Endothelial cell of umbilical vein (primary cell): Measurements from ENCODE around the gene PTPN14. TPM values are rescaled to one million over a fixed set of nuclear protein-coding genes. Genes with fewer than 3 reads are reported as not detected.

Source experiments
- BruUV-seq: library from RNA; stranded (reverse); fragments of 400-500 nt; replicated peaks from 2 replicates; lab custom pipeline; 2021; lab: Mats Ljungman, UMichigan
- CTCF ChIA-PET: fragments of 300-600, 350-600 bp; sonication (Branson Sonifier 250); formaldehyde crosslinking; loops from one replicate; lab custom pipeline; 2021; ENCODE audit warnings: antibody characterized with exemption, inconsistent platforms; lab: Charles Lee
- POLR2A ChIA-PET: fragments of 300-600, 350-600 bp; sonication (Branson Sonifier 250); formaldehyde crosslinking; loops from one replicate; lab custom pipeline; 2021; ENCODE audit warnings: antibody characterized with exemption, inconsistent platforms; lab: Charles Lee
- DNase-seq: peaks from one replicate; pipeline ENCODE4 v3.0.0-alpha.2; 2011; ENCODE audit warnings: low read depth, low spot score
- FAIRE-seq: peaks from 2 replicates; lab custom pipeline; 2011; peaks lifted over from hg19 to GRCh38; lab: Jason Lieb, UNC
- H2AFZ ChIP-seq: 2 replicates; pipeline ENCODE4 v1.6.0; 2012; ENCODE audit warnings: low read depth, low read length, control low read depth, inconsistent platforms
- H3K27ac ChIP-seq: 2 replicates; pipeline ENCODE4 v1.5.1; 2011; ENCODE audit warnings: low read depth, mild to moderate bottlenecking, control low read depth, low read length, moderate library complexity; ENCODE audit not compliant: insufficient read depth
- H3K27me3 ChIP-seq, 2 experiments: 2 replicates each; pipeline versions ENCODE4 v1.6.0 to v1.6.1; 2011; ENCODE audit warnings: low read length in 2 of 2, mixed read lengths in 1 of 2; ENCODE audit not compliant: control insufficient read depth in 2 of 2, insufficient read depth in 2 of 2
- H3K36me3 ChIP-seq, 2 experiments: 2 replicates in 1 of 2; 3 replicates in 1 of 2; pipeline ENCODE4 v1.5.1; 2011; ENCODE audit warnings: low read length in 2 of 2, mild to moderate bottlenecking in 1 of 2, moderate library complexity in 1 of 2; ENCODE audit not compliant: control insufficient read depth in 2 of 2, insufficient read depth in 2 of 2; ENCODE audit errors: extremely low read depth in 1 of 2
- H3K4me1 ChIP-seq: 3 replicates; pipeline ENCODE4 v1.5.1; 2011; ENCODE audit warnings: mild to moderate bottlenecking, low read length; ENCODE audit not compliant: control insufficient read depth, insufficient read depth; ENCODE audit errors: extremely low read depth
- H3K4me2 ChIP-seq: 2 replicates; pipeline ENCODE4 v1.6.1; 2011; ENCODE audit warnings: low read length, control low read depth, mixed read lengths; ENCODE audit not compliant: insufficient read depth
- H3K4me3 ChIP-seq, 3 experiments: fragments of 200-600 bp in 1 of 3; sonication (generic), shearing (Covaris generic) in 1 of 3; replicated peaks in 1 of 3; 2 replicates each; pipeline ENCODE4 v1.5.1; 2011 to 2016; ENCODE audit warnings: control low read depth in 3 of 3, low read length in 3 of 3, mild to moderate bottlenecking in 2 of 3, inconsistent platforms in 1 of 3, low read depth in 1 of 3, moderate library complexity in 1 of 3; ENCODE audit not compliant: insufficient read depth in 1 of 3
- H3K79me2 ChIP-seq: 2 replicates; pipeline ENCODE4 v1.6.0; 2012; ENCODE audit warnings: low read length, inconsistent platforms; ENCODE audit not compliant: control insufficient read depth, insufficient read depth
- H3K9ac ChIP-seq: replicated peaks from 2 replicates; pipeline ENCODE3; 2011; ENCODE audit warnings: low read length, control low read depth; ENCODE audit not compliant: insufficient read depth; ENCODE audit errors: extremely low read depth
- H3K9me1 ChIP-seq: replicated peaks from 3 replicates; pipeline ENCODE4 v1.6.0; 2011; ENCODE audit warnings: mild to moderate bottlenecking, low read length; ENCODE audit not compliant: control insufficient read depth, insufficient read depth; ENCODE audit errors: extremely low read depth
- H3K9me3 ChIP-seq: replicated peaks from 2 replicates; pipeline ENCODE4 v1.5.1; 2012; ENCODE audit warnings: low read length, inconsistent platforms; ENCODE audit not compliant: control insufficient read depth, insufficient read depth
- H4K20me1 ChIP-seq: replicated peaks from 2 replicates; pipeline ENCODE3; 2011; ENCODE audit warnings: mild to moderate bottlenecking, low read length; ENCODE audit not compliant: control insufficient read depth, insufficient read depth; ENCODE audit errors: extremely low read depth
- CTCF ChIP-seq, 2 donors: IDR thresholded peaks; 1 replicate in 1 of 2; 2 replicates in 1 of 2; pipeline ENCODE4 v1.5.1; 2011; ENCODE audit warnings: low read length in 2 of 2, mild to moderate bottlenecking in 2 of 2, moderate library complexity in 2 of 2, control low read depth in 1 of 2, inconsistent platforms in 1 of 2, low read depth in 1 of 2; ENCODE audit not compliant: insufficient read depth in 1 of 2; ENCODE audit errors: extremely low read depth in 1 of 2
- EZH2 ChIP-seq: IDR thresholded peaks from 2 replicates; pipeline ENCODE4 v1.6.1; 2012; ENCODE audit warnings: borderline replicate concordance, low read depth, mild to moderate bottlenecking, moderate library complexity, low read length, inconsistent platforms; ENCODE audit not compliant: severe bottlenecking
- FOS ChIP-seq: IDR thresholded peaks from 2 replicates; pipeline ENCODE4 v1.6.1; 2011; ENCODE audit warnings: mild to moderate bottlenecking, low read length, moderate library complexity, borderline replicate concordance; ENCODE audit not compliant: insufficient read depth
- GATA2 ChIP-seq: IDR thresholded peaks from 2 replicates; pipeline ENCODE4 v1.7.0; 2011; ENCODE audit warnings: low read depth, mild to moderate bottlenecking, moderate library complexity, mixed read lengths, low read length; ENCODE audit not compliant: insufficient read length, insufficient read depth
- JUN ChIP-seq: IDR thresholded peaks from 2 replicates; pipeline ENCODE4 v1.6.1; 2011; ENCODE audit warnings: borderline replicate concordance, low read depth; ENCODE audit not compliant: insufficient read length, insufficient read depth
- MAX ChIP-seq: IDR thresholded peaks from 2 replicates; pipeline ENCODE4 v1.6.1; 2011; ENCODE audit not compliant: insufficient read depth, insufficient read length
- MYC ChIP-seq: IDR thresholded peaks from one replicate; pipeline ENCODE4 v1.6.1; 2011; ENCODE audit warnings: mild to moderate bottlenecking, low read depth, low read length
- POLR2A ChIP-seq: IDR thresholded peaks from 2 replicates; pipeline ENCODE4 v1.6.1; 2012; ENCODE audit warnings: low read depth, mild to moderate bottlenecking, control low read depth, low read length
- POLR2AphosphoS5 ChIP-seq: IDR thresholded peaks from 2 replicates; pipeline ENCODE4 v1.6.1; 2012; ENCODE audit warnings: low read depth, mild to moderate bottlenecking, control low read depth, low read length, moderate library complexity; ENCODE audit not compliant: insufficient read depth
- dilution Hi-C: fragments of 300-500 bp; cut with MboI; formaldehyde crosslinking; loops from one replicate; pipeline ENCODE4 v1.15.0; 2019; ENCODE audit warnings: low sequenced_read_pairs; ENCODE audit not compliant: extremely low pct_ligation_motif_present
- intact Hi-C: fragments of 100-400 bp; cut with micrococcal nuclease; formaldehyde crosslinking; loops from one replicate; pipeline ENCODE4 v1.10.0; 2022
- polyA plus RNA-seq, 4 experiments: library from polyadenylated mRNA; depleted of rRNA in 3 of 4; stranded (reverse) in 3 of 4; unstranded in 1 of 4; fragments of >200 nt; gene quantifications; 2 replicates each; pipeline versions ENCODE4 v1.2.1 to v1.2.3, GENCODE V29; 2011 to 2012; ENCODE audit warnings: missing spikeins in 1 of 4
- total RNA-seq: library from RNA; stranded (reverse); gene quantifications from 2 replicates; pipeline ENCODE4 v1.2.3, GENCODE V29; 2021

PTPN14 gene
- total and polyA plus RNA-seq, 2 donors (not counting 3 experiments of a cell fraction or from before 2014, with no cell fraction given) = 18.5 to 93.0 TPM

GRCh38 chr1:214364386-214364785 is 187.0 kb downstream of the PTPN14 start:
- Histone ChIP-seq H2AFZ (no peak overlapping the region), H3K9ac (no peak overlapping the region), H3K36me3 (peaks cover 17 to 22% of the 10 kb centered on the region in 2 experiments), H3K27ac (no peak overlapping the region), H3K9me1 (no peaks in the 10 kb centered on the region), H3K79me2 (no peaks in the 10 kb centered on the region), H3K27me3 (no peaks in the 10 kb centered on the region), H3K4me3 (no peak overlapping the region), H3K4me2 (no peak overlapping the region), H3K9me3 (no peaks in the 10 kb centered on the region), H4K20me1 (no peaks in the 10 kb centered on the region), H3K4me1 (peaks cover 8% of the 10 kb centered on the region)
- BruUV-seq = no TSS peak
- TF ChIP-seq JUN (no peak), FOS (no peak), POLR2A (no peak), EZH2 (no peak), POLR2AphosphoS5 (no peak), GATA2 (no peak), MAX (no peak), CTCF (IDR thresholded peaks at IDR 0.05; ENCODE audit: extremely low read depth in 1 of 2, insufficient read depth in 1 of 2, low read depth in 1 of 2, low read length in 2 of 2) (no peak), MYC (no peak)
- ChIA-PET CTCF (no interaction called here), POLR2A (no interaction called here)
- intact Hi-C loops (no loop called here), dilution Hi-C loops (no loop called here)
- DNase-seq (no peak), FAIRE-seq (no peak)
